Endothelial cell of umbilical vein (primary cell): ENCODE data around the gene DNAL1. TPM values are rescaled to one million over a fixed set of nuclear protein-coding genes. Genes with fewer than 3 reads are reported as not detected.

ENCODE experiments used
- BruUV-seq: library from RNA; stranded (reverse); fragments of 400-500 nt; replicated peaks from 2 replicates; lab custom pipeline; 2021; lab: Mats Ljungman, UMichigan
- CTCF ChIA-PET: fragments of 300-600, 350-600 bp; sonication (Branson Sonifier 250); formaldehyde crosslinking; loops from one replicate; lab custom pipeline; 2021; ENCODE audit warnings: antibody characterized with exemption, inconsistent platforms; lab: Charles Lee
- POLR2A ChIA-PET: fragments of 300-600, 350-600 bp; sonication (Branson Sonifier 250); formaldehyde crosslinking; loops from one replicate; lab custom pipeline; 2021; ENCODE audit warnings: antibody characterized with exemption, inconsistent platforms; lab: Charles Lee
- DNase-seq: peaks from one replicate; pipeline ENCODE4 v3.0.0-alpha.2; 2011; ENCODE audit warnings: low read depth, low spot score
- FAIRE-seq: peaks from 2 replicates; lab custom pipeline; 2011; peaks lifted over from hg19 to GRCh38; lab: Jason Lieb, UNC
- H2AFZ ChIP-seq: 2 replicates; pipeline ENCODE4 v1.6.0; 2012; ENCODE audit warnings: low read depth, low read length, control low read depth, inconsistent platforms
- H3K27ac ChIP-seq: 2 replicates; pipeline ENCODE4 v1.5.1; 2011; ENCODE audit warnings: low read depth, mild to moderate bottlenecking, control low read depth, low read length, moderate library complexity; ENCODE audit not compliant: insufficient read depth
- H3K27me3 ChIP-seq, 2 experiments: 2 replicates each; pipeline versions ENCODE4 v1.6.0 to v1.6.1; 2011; ENCODE audit warnings: low read length in 2 of 2, mixed read lengths in 1 of 2; ENCODE audit not compliant: control insufficient read depth in 2 of 2, insufficient read depth in 2 of 2
- H3K36me3 ChIP-seq, 2 experiments: 2 replicates in 1 of 2; 3 replicates in 1 of 2; pipeline ENCODE4 v1.5.1; 2011; ENCODE audit warnings: low read length in 2 of 2, mild to moderate bottlenecking in 1 of 2, moderate library complexity in 1 of 2; ENCODE audit not compliant: control insufficient read depth in 2 of 2, insufficient read depth in 2 of 2; ENCODE audit errors: extremely low read depth in 1 of 2
- H3K4me1 ChIP-seq: 3 replicates; pipeline ENCODE4 v1.5.1; 2011; ENCODE audit warnings: mild to moderate bottlenecking, low read length; ENCODE audit not compliant: control insufficient read depth, insufficient read depth; ENCODE audit errors: extremely low read depth
- H3K4me2 ChIP-seq: 2 replicates; pipeline ENCODE4 v1.6.1; 2011; ENCODE audit warnings: low read length, control low read depth, mixed read lengths; ENCODE audit not compliant: insufficient read depth
- H3K4me3 ChIP-seq, 3 experiments: fragments of 200-600 bp in 1 of 3; sonication (generic), shearing (Covaris generic) in 1 of 3; replicated peaks in 1 of 3; 2 replicates each; pipeline ENCODE4 v1.5.1; 2011 to 2016; ENCODE audit warnings: control low read depth in 3 of 3, low read length in 3 of 3, mild to moderate bottlenecking in 2 of 3, inconsistent platforms in 1 of 3, low read depth in 1 of 3, moderate library complexity in 1 of 3; ENCODE audit not compliant: insufficient read depth in 1 of 3
- H3K79me2 ChIP-seq: 2 replicates; pipeline ENCODE4 v1.6.0; 2012; ENCODE audit warnings: low read length, inconsistent platforms; ENCODE audit not compliant: control insufficient read depth, insufficient read depth
- H3K9ac ChIP-seq: replicated peaks from 2 replicates; pipeline ENCODE3; 2011; ENCODE audit warnings: low read length, control low read depth; ENCODE audit not compliant: insufficient read depth; ENCODE audit errors: extremely low read depth
- H3K9me1 ChIP-seq: replicated peaks from 3 replicates; pipeline ENCODE4 v1.6.0; 2011; ENCODE audit warnings: mild to moderate bottlenecking, low read length; ENCODE audit not compliant: control insufficient read depth, insufficient read depth; ENCODE audit errors: extremely low read depth
- H3K9me3 ChIP-seq: replicated peaks from 2 replicates; pipeline ENCODE4 v1.5.1; 2012; ENCODE audit warnings: low read length, inconsistent platforms; ENCODE audit not compliant: control insufficient read depth, insufficient read depth
- H4K20me1 ChIP-seq: replicated peaks from 2 replicates; pipeline ENCODE3; 2011; ENCODE audit warnings: mild to moderate bottlenecking, low read length; ENCODE audit not compliant: control insufficient read depth, insufficient read depth; ENCODE audit errors: extremely low read depth
- EZH2 ChIP-seq: IDR thresholded peaks from 2 replicates; pipeline ENCODE4 v1.6.1; 2012; ENCODE audit warnings: borderline replicate concordance, low read depth, mild to moderate bottlenecking, moderate library complexity, low read length, inconsistent platforms; ENCODE audit not compliant: severe bottlenecking
- FOS ChIP-seq: IDR thresholded peaks from 2 replicates; pipeline ENCODE4 v1.6.1; 2011; ENCODE audit warnings: mild to moderate bottlenecking, low read length, moderate library complexity, borderline replicate concordance; ENCODE audit not compliant: insufficient read depth
- GATA2 ChIP-seq: IDR thresholded peaks from 2 replicates; pipeline ENCODE4 v1.7.0; 2011; ENCODE audit warnings: low read depth, mild to moderate bottlenecking, moderate library complexity, mixed read lengths, low read length; ENCODE audit not compliant: insufficient read length, insufficient read depth
- JUN ChIP-seq: IDR thresholded peaks from 2 replicates; pipeline ENCODE4 v1.6.1; 2011; ENCODE audit warnings: borderline replicate concordance, low read depth; ENCODE audit not compliant: insufficient read length, insufficient read depth
- MYC ChIP-seq: IDR thresholded peaks from one replicate; pipeline ENCODE4 v1.6.1; 2011; ENCODE audit warnings: mild to moderate bottlenecking, low read depth, low read length
- POLR2A ChIP-seq: IDR thresholded peaks from 2 replicates; pipeline ENCODE4 v1.6.1; 2012; ENCODE audit warnings: low read depth, mild to moderate bottlenecking, control low read depth, low read length
- POLR2AphosphoS5 ChIP-seq: IDR thresholded peaks from 2 replicates; pipeline ENCODE4 v1.6.1; 2012; ENCODE audit warnings: low read depth, mild to moderate bottlenecking, control low read depth, low read length, moderate library complexity; ENCODE audit not compliant: insufficient read depth
- dilution Hi-C: fragments of 300-500 bp; cut with MboI; formaldehyde crosslinking; loops from one replicate; pipeline ENCODE4 v1.15.0; 2019; ENCODE audit warnings: low sequenced_read_pairs; ENCODE audit not compliant: extremely low pct_ligation_motif_present
- intact Hi-C: fragments of 100-400 bp; cut with micrococcal nuclease; formaldehyde crosslinking; loops from one replicate; pipeline ENCODE4 v1.10.0; 2022
- polyA plus RNA-seq, 4 experiments: library from polyadenylated mRNA; depleted of rRNA in 3 of 4; stranded (reverse) in 3 of 4; unstranded in 1 of 4; fragments of >200 nt; gene quantifications; 2 replicates each; pipeline versions ENCODE4 v1.2.1 to v1.2.3, GENCODE V29; 2011 to 2012; ENCODE audit warnings: missing spikeins in 1 of 4
- total RNA-seq: library from RNA; stranded (reverse); gene quantifications from 2 replicates; pipeline ENCODE4 v1.2.3, GENCODE V29; 2021
- TF ChIP-seq, protein P1 (sequence below): IDR thresholded peaks from 2 replicates; pipeline ENCODE4 v1.6.1; 2011; ENCODE audit not compliant: insufficient read depth, insufficient read length
- TF ChIP-seq, protein P2 (sequence below), 2 donors: IDR thresholded peaks; 1 replicate in 1 of 2; 2 replicates in 1 of 2; pipeline ENCODE4 v1.5.1; 2011; ENCODE audit warnings: low read length in 2 of 2, mild to moderate bottlenecking in 2 of 2, moderate library complexity in 2 of 2, control low read depth in 1 of 2, inconsistent platforms in 1 of 2, low read depth in 1 of 2; ENCODE audit not compliant: insufficient read depth in 1 of 2; ENCODE audit errors: extremely low read depth in 1 of 2

Gene DNAL1
- total and polyA plus RNA-seq, 2 donors (not counting 3 experiments of a cell fraction or from before 2014, with no cell fraction given) = 2.4 to 15.3 TPM

DNA sequence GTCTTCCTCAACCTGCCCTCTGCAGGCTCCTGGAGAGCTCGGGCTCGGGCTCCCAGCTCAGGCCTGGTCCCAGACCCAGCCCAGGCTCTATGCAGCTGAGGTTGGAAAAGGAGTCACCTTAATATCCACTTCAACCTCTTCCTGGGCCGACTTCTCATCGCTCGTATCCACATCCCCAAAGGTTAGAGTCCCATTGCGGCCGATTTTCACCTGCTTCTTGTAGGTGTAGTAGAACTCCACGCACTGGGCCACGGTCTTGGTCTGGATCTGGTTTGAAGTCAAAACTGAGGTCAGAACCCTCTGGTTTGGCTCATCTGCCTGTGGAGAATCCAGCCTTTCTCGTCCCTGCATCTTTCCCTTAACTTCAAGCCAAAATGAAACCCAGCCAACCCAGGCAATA lies 77.8 kb downstream of the DNAL1 start:
- POLR2A ChIA-PET = no interaction called here
- dilution Hi-C loops = no loop called here
- FAIRE-seq (no peak), DNase-seq (no peak)
- Histone ChIP-seq H3K79me2 (peaks cover 7% of the 10 kb centered on the region), H2AFZ (no peak overlapping the region), H3K4me1 (peaks cover 37% of the 10 kb centered on the region), H4K20me1 (no peaks in the 10 kb centered on the region), H3K27me3 (no peaks in the 10 kb centered on the region), H3K4me2 (no peak overlapping the region), H3K9me3 (no peaks in the 10 kb centered on the region), H3K27ac (no peak overlapping the region), H3K9ac (no peak overlapping the region), H3K9me1 (no peaks in the 10 kb centered on the region), H3K36me3 (peaks cover 48 to 53% of the 10 kb centered on the region in 2 experiments), H3K4me3 (no peak overlapping the region)
- intact Hi-C loops = no loop called here
- no TSS peak for BruUV-seq
- CTCF ChIA-PET = interaction anchor here (1.9 to 12.0 kb wide), 2 partner anchors 19 to 104 kb away, joined by 12 to 131 read pairs; no protein-coding TSS in a partner anchor
- no peak for TF ChIP-seq MYC
- TF ChIP-seq FOS = no peak
- no peak for TF ChIP-seq JUN
- no peak for TF ChIP-seq POLR2A
- TF ChIP-seq POLR2AphosphoS5 = no peak
- no peak for TF ChIP-seq EZH2
- TF ChIP-seq, protein P1, sequence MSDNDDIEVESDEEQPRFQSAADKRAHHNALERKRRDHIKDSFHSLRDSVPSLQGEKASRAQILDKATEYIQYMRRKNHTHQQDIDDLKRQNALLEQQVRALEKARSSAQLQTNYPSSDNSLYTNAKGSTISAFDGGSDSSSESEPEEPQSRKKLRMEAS = no peak
- no peak for TF ChIP-seq GATA2
- TF ChIP-seq, protein P2, sequence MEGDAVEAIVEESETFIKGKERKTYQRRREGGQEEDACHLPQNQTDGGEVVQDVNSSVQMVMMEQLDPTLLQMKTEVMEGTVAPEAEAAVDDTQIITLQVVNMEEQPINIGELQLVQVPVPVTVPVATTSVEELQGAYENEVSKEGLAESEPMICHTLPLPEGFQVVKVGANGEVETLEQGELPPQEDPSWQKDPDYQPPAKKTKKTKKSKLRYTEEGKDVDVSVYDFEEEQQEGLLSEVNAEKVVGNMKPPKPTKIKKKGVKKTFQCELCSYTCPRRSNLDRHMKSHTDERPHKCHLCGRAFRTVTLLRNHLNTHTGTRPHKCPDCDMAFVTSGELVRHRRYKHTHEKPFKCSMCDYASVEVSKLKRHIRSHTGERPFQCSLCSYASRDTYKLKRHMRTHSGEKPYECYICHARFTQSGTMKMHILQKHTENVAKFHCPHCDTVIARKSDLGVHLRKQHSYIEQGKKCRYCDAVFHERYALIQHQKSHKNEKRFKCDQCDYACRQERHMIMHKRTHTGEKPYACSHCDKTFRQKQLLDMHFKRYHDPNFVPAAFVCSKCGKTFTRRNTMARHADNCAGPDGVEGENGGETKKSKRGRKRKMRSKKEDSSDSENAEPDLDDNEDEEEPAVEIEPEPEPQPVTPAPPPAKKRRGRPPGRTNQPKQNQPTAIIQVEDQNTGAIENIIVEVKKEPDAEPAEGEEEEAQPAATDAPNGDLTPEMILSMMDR (IDR thresholded peaks at IDR 0.05; ENCODE audit: extremely low read depth in 1 of 2, insufficient read depth in 1 of 2, low read depth in 1 of 2, low read length in 2 of 2) = no peak
